GM19043 (cell line): Measurements from ENCODE around the gene SLC30A1.
"Not testable (repeated sequence)": the region's sequence is repeated elsewhere in the genome, so short reads cannot be mapped to it uniquely, and the experiment has no call there.

Experiments used
- ATAC-seq: cut with Tn5 transposase; IDR thresholded peaks from one replicate; pipeline ENCODE4 v1.9.1; 2021; ENCODE audit warnings: low read depth; ENCODE audit not compliant: unreplicated experiment

The SLC30A1 gene

DNA sequence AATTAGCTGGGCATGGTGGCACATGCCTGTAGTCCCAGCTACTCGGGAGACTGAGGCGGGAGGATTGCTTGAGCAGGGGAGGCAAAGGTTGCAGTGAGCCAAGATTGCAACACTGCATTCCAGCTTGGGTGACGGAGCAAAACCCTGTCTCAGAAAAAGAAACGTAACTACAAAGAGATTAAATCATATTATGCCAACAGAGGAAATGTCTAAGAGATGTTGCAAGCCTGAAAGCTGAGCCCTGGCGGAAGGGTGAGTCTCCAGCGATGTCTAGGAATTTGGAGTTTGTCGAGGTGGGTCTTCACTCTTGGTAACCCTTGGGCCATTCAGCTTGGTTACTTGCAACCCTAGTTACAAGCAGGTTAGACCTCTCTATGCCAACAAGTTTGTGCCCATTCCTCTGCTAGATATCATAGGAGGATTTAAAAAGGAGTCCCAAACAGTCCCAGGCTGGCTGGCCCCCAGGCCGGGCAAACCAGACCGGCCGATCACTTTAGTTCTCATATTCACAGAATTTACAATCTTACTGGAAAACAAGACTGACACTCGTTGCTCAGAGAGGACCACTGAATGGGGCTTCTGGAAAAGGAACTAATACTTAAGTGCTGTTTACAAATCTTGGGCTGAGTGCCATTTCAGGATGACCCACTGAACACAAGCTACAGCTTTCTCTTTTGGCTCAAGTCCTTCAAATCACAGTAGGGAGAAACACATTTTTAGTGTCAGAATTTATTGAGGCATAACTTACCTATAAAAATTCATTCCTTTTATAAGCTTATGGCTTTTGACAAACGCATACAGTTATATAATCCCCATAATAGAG lies 27.1 kb downstream of the SLC30A1 start:
- ATAC-seq, result no peak

DNA sequence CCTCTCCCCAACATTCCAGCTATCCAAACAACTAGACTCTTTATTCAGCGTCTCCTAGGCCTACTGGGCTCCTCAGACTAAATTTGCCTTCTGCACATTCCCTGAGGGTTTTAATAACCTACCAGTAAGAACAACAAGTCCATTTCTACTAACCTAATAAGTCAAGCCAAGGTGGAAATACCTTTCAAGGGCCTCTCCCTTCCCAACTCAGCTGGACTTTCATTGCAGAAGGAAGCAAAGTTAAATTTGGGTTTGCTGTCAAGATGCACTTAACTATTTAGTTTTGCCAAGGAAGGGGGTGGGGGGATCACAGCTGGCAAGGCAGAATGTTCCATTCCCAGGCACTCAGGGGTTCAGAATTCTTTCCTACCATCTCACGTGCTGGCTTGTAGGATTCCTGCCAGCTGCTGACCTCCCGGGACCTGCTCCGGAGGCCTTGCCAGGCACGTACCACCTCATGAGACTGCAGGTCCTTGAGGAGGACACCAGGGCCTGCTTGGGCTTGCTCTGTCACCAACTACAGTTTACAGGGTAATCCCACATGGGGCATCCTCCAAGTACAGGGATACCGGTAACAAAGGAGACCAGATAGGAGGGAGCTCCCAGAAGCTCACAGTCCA lies 29.8 kb downstream of the SLC30A1 start:
- no peak for ATAC-seq

GRCh38 chr1:211548321-211549091 lies 30.5 kb downstream of the SLC30A1 start:
- ATAC-seq, result no peak

GRCh38 chr1:211547710-211548109 lies 31.3 kb downstream of the SLC30A1 start:
- no peak for ATAC-seq

GRCh38 chr1:211546543-211546942 lies 32.4 kb downstream of the SLC30A1 start:
- no peak for ATAC-seq

- no peak for ATAC-seq
Measured at GRCh38 chr1:211543025-211543424, 35.9 kb downstream of the SLC30A1 start.

- no peak for ATAC-seq
Measured at GRCh38 chr1:211541720-211542477, 37.1 kb downstream of the SLC30A1 start.

DNA sequence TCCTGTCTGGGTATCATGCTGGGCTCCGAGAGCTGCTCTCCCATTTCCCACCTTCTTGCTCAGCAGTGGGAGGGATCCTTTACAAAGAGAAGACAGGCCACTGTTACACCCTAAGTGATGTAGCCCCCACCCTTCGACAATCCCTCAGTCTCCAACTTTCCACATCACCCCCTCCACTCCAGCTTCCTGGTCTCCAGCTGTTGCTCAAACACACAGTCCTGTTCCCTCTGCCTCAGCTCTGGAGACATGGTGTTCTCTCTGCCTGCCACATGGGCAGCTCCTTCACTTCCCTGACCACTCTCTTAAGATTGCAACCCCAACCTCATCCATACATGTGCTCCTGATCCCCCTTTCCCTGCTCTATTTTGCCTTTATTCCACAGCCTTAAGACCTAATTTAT lies 37.7 kb downstream of the SLC30A1 start:
- no peak for ATAC-seq

- ATAC-seq, result not testable (repeated sequence)
Measured at GRCh38 chr1:211540824-211541223, 38.1 kb downstream of the SLC30A1 start.

DNA sequence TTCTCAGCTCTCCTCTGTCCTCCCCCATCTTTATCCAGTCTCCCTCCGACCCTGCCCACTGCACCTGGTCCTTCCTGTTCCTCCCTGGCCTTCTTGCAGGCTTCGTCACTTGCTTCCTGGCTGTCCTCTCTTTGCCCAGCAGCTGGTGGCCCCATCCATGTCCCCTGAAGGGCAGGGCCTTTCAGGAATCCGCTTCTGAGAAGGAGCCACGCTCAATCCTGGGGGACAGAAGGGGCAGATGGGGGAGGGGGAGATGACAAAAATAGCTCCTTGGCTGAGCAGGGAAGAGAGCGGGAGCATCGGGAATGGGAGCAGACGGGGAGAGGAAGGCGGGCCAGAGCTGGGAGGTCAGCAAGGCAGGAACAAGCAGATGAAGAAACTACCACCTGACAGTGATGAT lies 40.7 kb downstream of the SLC30A1 start:
- no peak for ATAC-seq

DNA sequence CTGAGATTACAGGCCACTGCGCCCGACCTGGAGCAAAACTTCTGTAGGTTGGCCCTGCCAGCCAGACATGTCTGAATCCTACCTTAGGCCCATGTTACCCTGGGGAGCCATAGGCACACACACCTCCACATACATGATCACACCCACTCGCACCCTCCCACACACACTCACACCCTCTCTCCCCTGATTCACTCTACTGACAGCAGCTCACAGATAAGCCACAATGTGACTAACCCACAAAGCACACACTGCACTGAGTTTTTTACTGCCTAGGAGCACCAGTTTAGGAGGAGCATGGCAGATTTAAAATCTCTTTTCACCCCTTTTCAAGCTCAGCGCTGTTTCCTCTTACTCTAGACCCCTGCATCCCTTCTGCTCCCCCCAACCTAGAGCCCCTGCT lies 41.7 kb downstream of the SLC30A1 start:
- no peak for ATAC-seq

GRCh38 chr1:211536606-211537005 lies 42.4 kb downstream of the SLC30A1 start:
- ATAC-seq, result no peak

DNA sequence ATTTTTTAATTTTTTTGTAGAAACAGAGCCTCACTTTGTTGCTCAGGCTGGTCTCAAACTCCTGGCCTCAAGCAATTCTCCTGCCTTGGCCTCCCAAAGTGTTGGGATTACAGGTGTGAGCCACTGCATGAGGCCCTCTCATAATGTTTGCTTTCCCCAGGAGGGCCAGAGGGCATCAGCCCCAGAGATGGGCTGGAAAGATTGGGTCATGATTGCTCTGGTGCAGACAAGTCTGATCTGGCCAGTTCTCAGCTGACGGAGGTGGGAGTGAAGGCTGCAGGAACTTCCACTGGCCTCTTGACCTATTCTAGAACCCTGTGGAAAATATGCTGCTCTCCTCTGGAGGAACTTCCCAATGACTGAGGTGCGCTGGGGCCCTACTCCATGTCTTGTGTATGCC lies 43.6 kb downstream of the SLC30A1 start:
- no peak for ATAC-seq

- ATAC-seq, result no peak
Measured at GRCh38 chr1:211534545-211535291, 44.2 kb downstream of the SLC30A1 start.

DNA sequence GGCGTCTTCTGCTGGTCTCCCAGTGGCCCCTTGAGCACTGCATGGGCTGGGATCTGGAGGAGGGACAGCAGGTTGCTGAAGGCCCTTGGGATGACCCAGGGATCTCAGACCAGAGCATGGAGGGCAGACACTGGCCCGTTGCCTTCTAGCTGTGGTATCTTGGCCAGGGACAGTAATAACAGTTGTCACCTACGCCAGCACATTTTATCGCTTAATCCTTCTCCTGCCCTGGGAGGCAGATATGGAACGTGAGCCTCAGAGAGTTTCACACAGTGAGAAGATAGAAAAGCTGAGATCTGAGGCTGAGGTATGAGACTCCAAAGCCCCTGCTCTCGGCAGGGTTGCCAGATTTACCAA lies 46.9 kb downstream of the SLC30A1 start:
- ATAC-seq, result no peak

DNA sequence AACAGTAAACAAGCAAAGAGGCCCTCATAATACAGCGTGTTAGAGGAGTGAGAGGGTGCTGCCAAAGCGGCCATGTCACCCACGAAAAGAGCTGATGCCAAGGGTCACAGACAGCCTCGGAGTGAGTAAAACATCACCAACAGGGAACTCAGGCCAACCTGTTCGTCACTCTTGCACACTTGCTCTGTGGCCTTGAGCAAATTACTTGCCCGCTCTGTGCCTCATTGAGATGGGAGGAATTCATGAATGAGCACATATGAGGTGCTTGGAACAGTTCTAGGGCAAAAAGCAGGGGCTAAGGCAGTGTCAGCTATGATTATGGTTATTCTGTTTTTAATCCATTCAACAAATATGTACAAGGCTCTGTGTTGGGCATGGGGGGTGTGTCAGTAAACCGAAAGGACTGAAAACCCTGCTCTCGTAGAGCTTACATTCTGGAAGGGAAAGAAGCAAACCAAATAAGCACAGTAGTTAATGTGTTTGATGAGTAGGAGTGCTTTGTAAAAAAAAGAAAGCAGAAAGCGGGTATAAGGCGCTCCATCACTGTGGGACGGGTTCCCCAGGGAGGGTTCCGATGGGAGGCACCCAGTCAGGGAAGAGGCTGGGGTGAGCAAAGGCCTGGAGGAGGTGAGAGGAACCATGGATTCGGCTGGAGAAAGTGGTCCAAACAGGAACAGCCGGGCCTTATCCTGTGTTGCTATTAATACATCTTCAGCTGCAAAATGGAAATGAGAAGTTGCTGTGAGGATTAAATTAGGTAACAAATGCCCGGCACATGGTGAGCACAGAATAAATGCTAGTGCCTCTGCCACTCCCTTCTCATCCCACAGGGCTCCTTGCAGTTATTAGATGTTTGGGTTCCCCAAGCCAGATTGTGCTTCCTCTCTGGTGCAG lies 47.5 kb downstream of the SLC30A1 start:
- ATAC-seq, result no peak

DNA sequence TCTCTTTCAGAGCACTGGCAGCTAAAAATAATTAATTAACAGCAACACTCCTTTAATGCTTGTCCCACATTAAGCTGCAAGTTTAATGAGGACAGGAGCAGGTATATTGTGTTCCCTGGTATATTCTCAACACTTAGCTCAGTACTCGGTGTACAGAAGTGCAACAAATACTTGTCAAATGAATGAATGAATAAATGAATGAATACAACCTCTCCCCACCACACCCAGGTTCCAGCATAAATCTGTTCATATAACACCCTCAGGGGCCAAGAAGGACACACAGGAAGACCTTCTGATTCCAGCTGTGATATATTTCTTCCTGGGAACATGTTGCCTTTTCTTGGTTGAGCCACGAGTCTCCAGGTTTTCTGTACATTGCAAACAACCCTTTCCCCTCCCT lies 48.9 kb downstream of the SLC30A1 start:
- no peak for ATAC-seq

GRCh38 chr1:211529453-211529852 lies 49.5 kb downstream of the SLC30A1 start:
- ATAC-seq, result no peak

- no peak for ATAC-seq
Measured at GRCh38 chr1:211529011-211529410, 50.0 kb downstream of the SLC30A1 start.
